Limb (tissue), 2 donors: ENCODE data around the gene NDUFAF2.
"Not testable (repeated sequence)": the region's sequence is repeated elsewhere in the genome, so short reads cannot be mapped to it uniquely, and the experiment has no call there.

Experiments used
- DNase-seq, 2 donors: peaks; one replicate each; pipeline ENCODE4 v3.0.0-alpha.2; 2016; ENCODE audit errors: extremely low spot score in 2 of 2

NDUFAF2 gene

GRCh38 chr5:60992871-60993270 is 47.9 kb downstream of the NDUFAF2 start:
- no peak for DNase-seq

- DNase-seq, result no peak
Observed at GRCh38 chr5:60993425-60993824, 48.4 kb downstream of the NDUFAF2 start.

- DNase-seq, result no peak
Observed at GRCh38 chr5:60993875-60994571, 49.0 kb downstream of the NDUFAF2 start.

- no peak for DNase-seq
Observed at GRCh38 chr5:60996368-60996767, 51.4 kb downstream of the NDUFAF2 start.

GRCh38 chr5:60997721-60998120 is 52.7 kb downstream of the NDUFAF2 start:
- DNase-seq, result no peak

DNA sequence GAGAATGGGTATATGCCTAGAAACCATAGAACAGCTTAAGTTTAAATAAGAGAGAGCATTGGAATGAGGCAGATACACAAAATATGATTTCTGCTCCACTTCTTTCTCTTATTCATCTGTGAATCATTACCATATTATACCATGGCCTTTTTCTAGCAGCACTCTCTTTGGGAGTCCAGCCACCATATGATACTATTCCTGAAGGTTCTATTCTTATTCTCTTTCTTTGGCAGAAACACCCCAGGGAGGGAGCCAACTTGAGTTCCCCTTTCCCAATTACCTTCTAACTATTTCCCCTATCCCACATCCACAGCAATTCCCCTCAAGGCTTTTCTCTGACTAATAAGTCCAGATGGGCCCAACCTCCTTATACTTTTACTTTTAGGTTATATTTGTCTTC is 55.9 kb downstream of the NDUFAF2 start:
- no peak for DNase-seq

GRCh38 chr5:61001647-61002046 is 56.6 kb downstream of the NDUFAF2 start:
- no peak for DNase-seq

GRCh38 chr5:61002611-61003355 is 57.8 kb downstream of the NDUFAF2 start:
- DNase-seq, result no peak

- DNase-seq, result no peak
Observed at GRCh38 chr5:61004448-61004847, 59.4 kb downstream of the NDUFAF2 start.

DNA sequence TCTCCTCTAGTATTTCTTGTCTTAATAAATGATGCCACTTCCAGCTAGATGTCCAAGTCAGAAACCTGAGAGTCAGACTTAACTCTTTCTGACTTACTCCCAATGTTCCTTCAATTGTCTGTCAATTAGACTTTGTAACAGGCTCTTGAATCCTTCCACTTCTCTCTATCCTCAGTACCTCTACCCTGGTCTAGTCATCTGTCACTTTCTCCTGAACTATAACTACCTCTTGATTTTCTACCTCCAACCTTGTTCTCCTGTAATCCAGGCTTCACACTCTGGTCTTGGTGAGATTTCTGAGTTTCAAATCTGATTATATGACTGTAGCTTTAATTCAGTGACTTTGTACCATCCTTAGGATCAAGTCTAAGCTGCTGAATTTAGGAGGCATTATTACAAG is 64.9 kb downstream of the NDUFAF2 start:
- DNase-seq, result no peak

GRCh38 chr5:61010467-61011454 is 65.8 kb downstream of the NDUFAF2 start:
- no peak for DNase-seq

DNA sequence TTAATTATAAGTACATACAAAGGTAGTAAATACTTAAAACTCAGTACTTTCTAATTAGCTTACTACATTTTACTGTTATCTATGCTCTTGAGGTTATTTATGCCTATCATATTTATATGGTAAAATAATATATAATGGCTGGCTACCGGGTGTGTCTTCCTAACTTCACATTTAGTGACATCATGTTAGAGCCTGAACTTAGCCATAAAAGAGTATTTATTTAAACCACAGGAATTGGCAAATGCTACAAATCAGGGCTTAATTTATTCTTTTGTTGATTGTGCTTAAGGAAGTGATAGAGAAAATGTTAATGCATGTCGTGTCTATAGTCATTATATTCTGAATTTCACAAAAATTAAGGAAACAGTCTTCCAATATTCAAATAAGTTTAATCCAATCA is 73.1 kb downstream of the NDUFAF2 start:
- DNase-seq, result no peak

DNA sequence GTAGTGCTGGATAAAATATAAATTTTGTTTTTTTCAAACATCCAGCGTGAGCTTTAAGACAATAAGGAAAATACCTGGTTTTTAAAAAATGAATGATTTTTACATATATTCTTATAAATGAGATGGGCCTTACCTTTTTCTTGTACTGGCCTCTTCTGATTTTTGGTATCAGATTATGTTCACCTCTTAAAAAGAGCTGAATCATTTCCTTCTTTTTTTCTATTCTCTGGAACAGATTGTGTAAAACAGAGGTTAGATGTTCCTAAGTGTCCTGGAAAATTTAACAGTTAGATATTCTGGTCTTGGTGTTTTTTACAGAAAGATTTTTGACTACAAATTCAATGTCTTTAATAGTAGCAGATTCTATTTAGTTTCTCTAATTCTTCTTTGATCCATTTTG is 74.6 kb downstream of the NDUFAF2 start:
- DNase-seq, result no peak

GRCh38 chr5:61020415-61020814 is 75.4 kb downstream of the NDUFAF2 start:
- no peak for DNase-seq

- no peak for DNase-seq
Observed at GRCh38 chr5:61023131-61023530, 78.1 kb downstream of the NDUFAF2 start.

- no peak for DNase-seq
Observed at GRCh38 chr5:61026004-61026403, 81.0 kb downstream of the NDUFAF2 start.

DNA sequence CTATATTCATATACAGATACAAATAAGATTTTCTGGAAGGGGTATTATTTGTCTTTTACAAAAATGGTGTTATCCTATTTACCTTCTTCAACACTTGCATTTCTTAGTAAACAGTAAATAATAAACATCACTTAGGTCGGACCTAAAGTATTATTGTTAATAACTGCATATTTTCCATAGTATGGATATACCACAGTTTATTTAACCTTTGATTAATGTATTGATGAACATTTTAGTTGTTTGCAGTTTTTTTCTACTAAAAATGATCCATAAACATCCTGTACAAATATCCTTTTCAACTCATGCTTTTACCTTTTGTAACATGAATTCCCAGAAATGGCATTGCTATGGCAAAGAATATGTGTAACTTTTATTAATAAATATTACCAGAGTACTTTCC is 83.4 kb downstream of the NDUFAF2 start:
- DNase-seq, result no peak

DNA sequence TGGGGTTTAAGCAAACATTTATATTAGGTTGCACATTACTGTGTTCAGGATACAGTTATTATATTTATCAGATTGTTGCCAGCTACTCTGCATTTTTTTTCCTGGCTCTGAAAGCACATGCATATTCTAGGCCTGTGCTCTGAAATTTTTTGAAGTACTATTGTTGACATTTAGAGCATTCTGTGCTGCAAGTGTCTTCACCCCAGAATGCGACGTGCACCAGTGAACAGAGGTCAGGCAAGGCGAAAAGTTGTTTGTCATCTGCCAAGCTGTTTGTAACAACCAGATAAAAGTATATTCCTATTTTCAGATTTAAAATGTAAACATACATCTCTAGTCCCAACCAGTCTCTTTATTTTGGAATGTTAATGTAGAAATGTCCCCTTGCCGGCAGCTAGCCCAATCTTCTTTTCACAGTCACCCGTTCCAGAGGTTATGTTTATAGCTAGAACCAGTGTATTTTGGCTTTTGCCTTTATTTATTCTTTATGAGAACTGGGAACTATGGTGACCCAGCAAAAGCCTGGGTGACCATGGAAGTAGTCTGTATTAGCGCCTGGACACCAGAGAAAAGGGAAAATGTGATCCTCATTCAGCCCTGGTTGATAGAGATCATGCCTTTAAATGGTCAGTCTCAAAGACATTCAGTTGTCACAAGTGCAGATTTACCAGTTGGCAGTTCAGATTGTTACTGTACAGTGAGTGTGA is 84.6 kb downstream of the NDUFAF2 start:
- DNase-seq, result no peak

GRCh38 chr5:61030163-61030482 is 85.1 kb downstream of the NDUFAF2 start:
- DNase-seq, result no peak

GRCh38 chr5:61031301-61031700 is 86.3 kb downstream of the NDUFAF2 start:
- DNase-seq, result not testable (repeated sequence)

DNA sequence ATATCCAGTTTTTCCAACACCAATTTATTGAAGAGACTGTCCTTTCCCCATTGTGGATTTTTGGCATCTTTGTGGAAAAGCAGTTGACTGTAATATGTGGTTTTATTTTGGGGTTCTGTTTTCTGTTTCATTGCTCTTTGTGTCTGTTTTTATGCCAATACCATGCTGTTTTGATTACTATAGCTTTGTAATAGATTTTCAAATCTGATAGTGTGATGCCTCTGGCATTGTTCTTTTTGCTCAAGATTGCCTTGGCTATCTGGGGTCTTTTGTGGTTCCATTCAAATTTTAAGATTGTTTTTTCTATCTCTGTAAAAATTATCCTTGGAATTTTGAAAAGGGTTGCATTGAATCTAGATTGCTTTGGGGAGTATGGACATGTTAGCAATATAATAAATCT is 99.5 kb downstream of the NDUFAF2 start:
- no peak for DNase-seq
